ENCODE results near the gene DCAF7.

Gene DCAF7

DNA sequence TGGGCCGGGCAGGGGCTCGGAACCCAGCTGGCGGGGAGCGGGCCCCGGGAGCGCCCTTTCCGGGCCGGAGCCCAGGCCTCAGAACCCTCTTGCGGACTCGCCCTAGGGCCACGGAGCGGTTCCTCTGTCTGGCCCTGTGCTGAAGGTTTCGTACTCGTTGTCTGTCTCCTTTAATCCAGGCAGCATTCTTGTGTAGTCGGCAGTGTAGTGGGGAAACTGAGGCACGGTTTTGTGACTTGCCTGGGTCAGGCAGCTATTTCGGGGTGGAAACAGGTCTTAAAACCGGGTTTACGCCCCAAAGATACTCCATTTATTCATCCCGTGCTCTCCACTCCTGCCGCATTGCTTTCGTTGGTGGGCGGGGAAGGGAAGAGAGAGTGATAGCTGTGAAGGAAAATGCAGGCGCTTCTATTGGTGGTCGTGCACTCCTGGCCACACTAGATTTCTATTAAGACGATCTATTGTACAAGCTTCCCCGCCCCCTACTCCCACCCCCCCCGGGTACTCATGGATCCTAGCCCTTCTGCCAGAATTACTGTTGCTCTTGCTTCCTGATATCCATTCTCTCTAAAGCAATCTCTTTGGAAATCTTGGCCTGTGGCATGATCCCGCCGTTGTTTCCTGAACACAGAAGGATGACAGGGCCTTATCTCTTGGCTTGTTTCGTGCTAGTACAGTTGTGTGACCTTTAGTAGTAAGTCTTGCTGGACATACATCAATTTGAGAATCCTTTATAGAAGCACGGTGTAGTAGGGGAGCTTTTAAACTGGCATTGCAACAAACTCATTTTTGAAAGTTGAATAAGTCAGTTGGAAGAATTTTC is 751 bp downstream of the DCAF7 start:
- H3K27ac Mint-ChIP-seq: peak overlapping the region; percentile 98 to 99
- DNase-seq (no peak), ATAC-seq (peak; percentile 0)
- H3K4me3 Mint-ChIP-seq: peak overlapping the region; percentile 97 to 98
- H3K9me3 Mint-ChIP-seq: no peaks in the 10 kb centered on the region
- H3K4me1 Mint-ChIP-seq: peaks cover 44% of the 10 kb centered on the region
- H3K27me3 Mint-ChIP-seq: no peaks in the 10 kb centered on the region

DNA sequence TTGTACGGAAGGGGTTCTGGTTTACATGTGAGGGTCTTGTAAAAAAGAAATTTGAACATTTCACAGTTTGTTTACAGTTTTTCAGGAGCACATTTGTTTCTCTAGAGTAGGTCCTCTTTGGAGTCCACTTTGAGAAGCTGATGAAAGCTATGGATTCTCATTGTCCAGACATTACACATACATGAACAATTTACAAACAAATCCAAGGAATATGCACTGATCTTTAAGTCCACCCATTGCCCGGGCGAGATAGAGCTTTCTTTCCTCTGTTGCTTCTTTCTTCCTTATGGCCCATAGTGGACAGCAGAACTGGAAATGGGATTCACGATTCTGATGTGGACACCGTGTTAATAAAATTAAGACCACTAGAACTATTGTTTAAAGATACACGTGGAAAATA is 1.9 kb downstream of the DCAF7 start:
- Mint-ChIP-seq H3K4me3 (peak overlapping the region; percentile 97 to 98), H3K27ac (no peak overlapping the region), H3K27me3 (no peaks in the 10 kb centered on the region)

DNA sequence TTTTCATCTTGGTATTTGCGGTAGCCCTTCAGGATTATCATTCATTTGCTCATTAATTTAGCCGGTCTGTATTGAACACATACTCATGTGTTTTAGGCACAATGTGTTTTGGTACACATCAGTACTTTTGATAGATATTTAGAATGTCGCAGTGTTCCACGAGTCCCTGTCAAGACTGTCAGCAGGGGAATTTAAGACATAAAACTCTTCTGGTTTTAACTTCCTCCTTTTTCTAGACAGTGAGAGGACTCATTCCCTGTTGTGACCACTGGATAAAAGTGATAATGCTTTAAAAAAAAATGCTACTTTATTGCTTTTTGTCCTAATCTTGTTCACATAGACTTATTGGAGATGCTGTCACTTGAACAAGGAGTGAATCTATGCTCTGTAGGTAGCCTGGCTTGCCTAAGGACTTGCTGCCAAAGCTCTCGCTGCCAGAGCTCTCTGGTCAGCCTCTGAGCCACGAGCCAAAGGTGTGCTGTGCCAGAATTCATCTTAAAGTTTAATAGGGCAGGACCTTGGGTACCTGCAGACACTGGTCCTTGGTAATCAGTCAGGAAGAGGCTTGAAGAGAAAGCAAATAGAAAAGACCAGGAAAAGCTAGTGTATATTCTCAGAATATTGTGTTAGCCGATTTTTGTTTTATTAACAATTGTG is 5.4 kb downstream of the DCAF7 start:
- H3K4me1 Mint-ChIP-seq: peaks cover 71% of the 10 kb centered on the region

More for the DNA sequence above, 1.9 kb downstream of the DCAF7 start:
- H3K4me1 Mint-ChIP-seq: peaks cover 56% of the 10 kb centered on the region
- H3K9me3 Mint-ChIP-seq: peaks cover 0 to 5% of the 10 kb centered on the region in 2 donors
- no peak for ATAC-seq
- DNase-seq: no peak

GRCh38 chr17:63557416-63557815 is 7.1 kb downstream of the DCAF7 start:
- ATAC-seq (no peak), DNase-seq (no peak)
- H3K27ac Mint-ChIP-seq: no peak overlapping the region
- H3K4me1 Mint-ChIP-seq: peaks cover 76% of the 10 kb centered on the region
- H3K4me3 Mint-ChIP-seq: no peak overlapping the region
- no peaks in the 10 kb centered on the region for H3K27me3 Mint-ChIP-seq
- H3K9me3 Mint-ChIP-seq: peaks cover 0 to 7% of the 10 kb centered on the region in 2 donors

More for the DNA sequence above, 5.4 kb downstream of the DCAF7 start:
- Mint-ChIP-seq H3K4me3 (peak overlapping the region in 1 of 2 donors; percentile 48), H3K27ac (peak overlapping the region in 1 of 2 donors; percentile 54), H3K9me3 (peaks cover 0 to 7% of the 10 kb centered on the region in 2 donors), H3K27me3 (no peaks in the 10 kb centered on the region)
- no peak for ATAC-seq
- no peak for DNase-seq

DNA sequence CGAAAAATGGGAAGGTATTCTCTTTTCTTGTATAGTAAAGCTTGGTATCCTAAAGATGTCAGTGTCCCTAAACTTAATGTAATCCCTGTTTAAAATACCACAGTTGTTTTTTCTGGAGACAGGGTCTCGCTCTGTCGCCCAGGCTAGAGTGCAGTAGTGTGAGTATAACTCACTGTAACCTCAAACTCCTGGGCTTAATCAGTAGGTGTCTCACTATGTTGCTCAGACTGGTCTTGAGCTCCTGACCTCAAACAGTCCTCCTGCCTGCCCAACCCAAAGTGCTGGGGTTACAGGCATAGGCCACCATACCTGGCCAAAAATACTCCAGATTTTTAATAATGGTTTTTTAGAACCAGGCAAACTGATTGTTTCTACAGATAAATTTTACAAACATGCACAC is 8.2 kb downstream of the DCAF7 start:
- Mint-ChIP-seq H3K27ac (peak overlapping the region in 1 of 2 donors; percentile 54), H3K9me3 (peaks cover 0 to 7% of the 10 kb centered on the region in 2 donors), H3K4me3 (no peak overlapping the region), H3K4me1 (peaks cover 70% of the 10 kb centered on the region), H3K27me3 (no peaks in the 10 kb centered on the region)
- ATAC-seq (no peak), DNase-seq (no peak)

DNA sequence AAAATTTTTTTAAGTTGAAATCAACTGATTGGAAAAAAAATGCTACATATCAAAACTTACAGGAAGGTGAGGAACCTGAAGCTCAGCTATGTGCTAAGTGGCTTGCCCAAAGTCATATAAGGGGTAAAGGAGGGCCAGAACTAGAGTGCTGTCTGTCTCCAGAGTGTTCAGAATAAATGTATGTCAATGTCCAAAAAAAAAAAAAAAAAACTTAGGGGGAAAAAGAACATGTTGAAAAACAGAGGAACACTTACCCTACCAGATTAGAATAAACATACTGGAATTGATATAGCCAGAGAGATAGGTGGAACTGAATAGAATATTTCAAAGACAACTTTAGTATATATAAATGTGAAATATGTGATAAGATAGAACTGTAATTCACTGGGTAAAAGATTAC is 11.5 kb downstream of the DCAF7 start:
- Mint-ChIP-seq H3K9me3 (peaks cover 0 to 6% of the 10 kb centered on the region in 2 donors), H3K4me1 (peaks cover 48% of the 10 kb centered on the region), H3K27me3 (no peaks in the 10 kb centered on the region), H3K4me3 (no peak overlapping the region), H3K27ac (no peak overlapping the region)
- DNase-seq (no peak), ATAC-seq (no peak)

GRCh38 chr17:63563339-63563738 is 13.1 kb downstream of the DCAF7 start:
- ATAC-seq (no peak), DNase-seq (no peak)
- no peak overlapping the region for H3K27ac Mint-ChIP-seq
- no peaks in the 10 kb centered on the region for H3K27me3 Mint-ChIP-seq
- H3K4me1 Mint-ChIP-seq: peaks cover 42% of the 10 kb centered on the region
- no peaks in the 10 kb centered on the region for H3K9me3 Mint-ChIP-seq
- H3K4me3 Mint-ChIP-seq: no peak overlapping the region

- ATAC-seq (no peak), DNase-seq (no peak)
- Mint-ChIP-seq H3K27ac (peak overlapping the region in 1 of 2 donors; percentile 76), H3K4me1 (peaks cover 44% of the 10 kb centered on the region), H3K9me3 (no peaks in the 10 kb centered on the region), H3K4me3 (no peak overlapping the region), H3K27me3 (no peaks in the 10 kb centered on the region)
Measured at GRCh38 chr17:63564562-63564961, 14.3 kb downstream of the DCAF7 start.

- no peak overlapping the region for H3K4me3 Mint-ChIP-seq
- no peaks in the 10 kb centered on the region for H3K27me3 Mint-ChIP-seq
- H3K9me3 Mint-ChIP-seq: no peaks in the 10 kb centered on the region
- H3K27ac Mint-ChIP-seq: no peak overlapping the region
- ATAC-seq (no peak), DNase-seq (no peak)
- peaks cover 31% of the 10 kb centered on the region for H3K4me1 Mint-ChIP-seq
Measured at GRCh38 chr17:63567229-63567628, 17.0 kb downstream of the DCAF7 start.

GRCh38 chr17:63568563-63568962 is 18.3 kb downstream of the DCAF7 start:
- ATAC-seq: no peak
- Mint-ChIP-seq H3K4me3 (no peak overlapping the region), H3K9me3 (no peaks in the 10 kb centered on the region), H3K4me1 (peaks cover 28% of the 10 kb centered on the region), H3K27ac (no peak overlapping the region), H3K27me3 (no peaks in the 10 kb centered on the region)
- no peak for DNase-seq

- Mint-ChIP-seq H3K4me3 (no peak overlapping the region), H3K27me3 (no peaks in the 10 kb centered on the region), H3K4me1 (peaks cover 20% of the 10 kb centered on the region), H3K27ac (no peak overlapping the region), H3K9me3 (no peaks in the 10 kb centered on the region)
- ATAC-seq (no peak), DNase-seq (no peak)
Measured at GRCh38 chr17:63571632-63572310, 21.5 kb downstream of the DCAF7 start.

GRCh38 chr17:63573634-63574033 is 23.4 kb downstream of the DCAF7 start:
- DNase-seq: no peak
- peak overlapping the region in 1 of 2 donors; percentile 69 for H3K27ac Mint-ChIP-seq
- peaks cover 9% of the 10 kb centered on the region for H3K4me1 Mint-ChIP-seq

GRCh38 chr17:63578027-63578768 is 27.9 kb downstream of the DCAF7 start:
- peaks cover 6% of the 10 kb centered on the region for H3K4me1 Mint-ChIP-seq
- H3K9me3 Mint-ChIP-seq: no peaks in the 10 kb centered on the region
- no peak for DNase-seq
- H3K27me3 Mint-ChIP-seq: no peaks in the 10 kb centered on the region
- H3K4me3 Mint-ChIP-seq: no peak overlapping the region
- H3K27ac Mint-ChIP-seq: no peak overlapping the region
- no peak for ATAC-seq

More at GRCh38 chr17:63573634-63574033, 23.4 kb downstream of the DCAF7 start:
- Mint-ChIP-seq H3K9me3 (no peaks in the 10 kb centered on the region), H3K27me3 (no peaks in the 10 kb centered on the region), H3K4me3 (no peak overlapping the region)
- ATAC-seq: no peak

DNA sequence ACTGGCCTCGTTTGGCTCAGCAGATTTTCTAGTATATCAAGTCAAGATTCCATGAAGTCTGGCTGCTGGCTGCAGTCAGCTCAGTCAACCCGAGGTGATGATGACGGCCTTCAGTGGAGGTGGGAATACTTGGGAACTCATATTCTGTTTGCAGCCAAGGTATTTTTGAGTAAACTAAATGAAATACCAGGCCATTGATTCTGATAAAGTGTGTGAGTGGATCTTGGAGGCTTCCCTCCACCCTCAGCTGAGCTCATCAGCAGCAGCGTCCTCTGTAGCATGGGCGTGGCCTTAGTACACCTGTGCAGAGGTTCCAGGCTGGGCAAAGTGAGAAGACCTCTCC is 28.5 kb downstream of the DCAF7 start:
- DNase-seq (no peak), ATAC-seq (no peak)
- Mint-ChIP-seq H3K4me3 (no peak overlapping the region), H3K27me3 (no peaks in the 10 kb centered on the region), H3K27ac (no peak overlapping the region), H3K4me1 (peaks cover 6% of the 10 kb centered on the region), H3K9me3 (no peaks in the 10 kb centered on the region)

DNA sequence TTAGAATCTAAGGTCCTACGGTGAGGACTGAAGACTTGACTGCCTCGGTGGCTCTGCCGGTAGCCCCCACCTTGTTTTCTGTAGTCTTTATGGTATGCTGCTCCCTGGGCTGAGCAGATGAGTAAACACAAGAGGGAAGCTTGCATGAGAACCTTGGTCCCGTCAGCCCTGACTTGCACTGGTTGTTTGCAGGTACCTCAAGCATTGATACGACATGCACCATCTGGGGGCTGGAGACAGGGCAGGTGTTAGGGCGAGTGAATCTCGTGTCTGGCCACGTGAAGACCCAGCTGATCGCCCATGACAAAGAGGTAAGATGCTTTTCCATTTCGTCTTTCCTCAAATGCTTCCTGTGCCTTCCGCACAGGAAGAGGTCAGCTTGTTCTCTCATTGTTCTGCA is 29.4 kb downstream of the DCAF7 start:
- H3K4me1 Mint-ChIP-seq: peaks cover 10% of the 10 kb centered on the region
- no peaks in the 10 kb centered on the region for H3K9me3 Mint-ChIP-seq
- no peak overlapping the region for H3K4me3 Mint-ChIP-seq
- DNase-seq (no peak), ATAC-seq (no peak)
- no peak overlapping the region for H3K27ac Mint-ChIP-seq
- no peaks in the 10 kb centered on the region for H3K27me3 Mint-ChIP-seq

Measured in stimulated activated naive CD8-positive, alpha-beta T cell treated with anti-CD3 and anti-CD28 coated beads, Interleukin-15, amount 100 ng/mL, for 72 hours (primary cell).